Mesendoderm (in vitro differentiated cells): ENCODE measurements around the gene AQP10.
A peak's percentile ranks its signal among the peaks of the same experiment; 100 is the strongest.

Experiments
- DNase-seq: peaks from one replicate; pipeline ENCODE4 v3.0.0; 2013
- H2AK5ac ChIP-seq: 2 replicates; pipeline ENCODE4 v1.6.1; 2013; ENCODE audit warnings: low read length, inconsistent platforms
- H2BK120ac ChIP-seq: 2 replicates; pipeline ENCODE4 v1.6.1; 2013; ENCODE audit warnings: low read depth, mild to moderate bottlenecking, low read length, moderate library complexity, mixed read lengths
- H2BK15ac ChIP-seq: replicated peaks from 2 replicates; pipeline ENCODE4 v1.6.1; 2013; ENCODE audit warnings: low read depth, mild to moderate bottlenecking, moderate library complexity
- H2BK5ac ChIP-seq: 2 replicates; pipeline ENCODE4 v1.6.1; 2013; ENCODE audit warnings: low read length, inconsistent platforms
- H3K18ac ChIP-seq: 2 replicates; pipeline ENCODE4 v1.6.1; 2013; ENCODE audit warnings: mild to moderate bottlenecking, low read length, mixed read lengths
- H3K23ac ChIP-seq: one replicate; pipeline ENCODE4 v1.6.1; 2013; ENCODE audit warnings: low read length
- H3K27ac ChIP-seq: 2 replicates; pipeline ENCODE4 v1.5.1; 2013; ENCODE audit warnings: low read depth, mild to moderate bottlenecking, inconsistent platforms, low read length, moderate library complexity
- H3K27me3 ChIP-seq: 2 replicates; pipeline ENCODE4 v1.6.1; 2013; ENCODE audit warnings: low read length, control low read depth, mild to moderate bottlenecking, inconsistent platforms; ENCODE audit not compliant: insufficient read depth, poor library complexity
- H3K36me3 ChIP-seq: 2 replicates; pipeline ENCODE4 v1.6.1; 2013; ENCODE audit warnings: low read length, inconsistent platforms; ENCODE audit not compliant: control insufficient read depth, insufficient read depth
- H3K4ac ChIP-seq: one replicate; pipeline ENCODE4 v1.6.1; 2013; ENCODE audit warnings: low read depth, mild to moderate bottlenecking, low read length, moderate library complexity
- H3K4me1 ChIP-seq: 2 replicates; pipeline ENCODE4 v1.6.1; 2013; ENCODE audit warnings: low read depth, low read length, inconsistent platforms; ENCODE audit not compliant: control insufficient read depth
- H3K4me2 ChIP-seq: 2 replicates; pipeline ENCODE4 v1.6.1; 2013; ENCODE audit warnings: low read length
- H3K4me3 ChIP-seq: 2 replicates; pipeline ENCODE4 v1.5.1; 2013; ENCODE audit warnings: mild to moderate bottlenecking, low read length
- H3K56ac ChIP-seq: one replicate; pipeline ENCODE4 v1.6.1; 2013; ENCODE audit warnings: low read length
- H3K79me1 ChIP-seq: 2 replicates; pipeline ENCODE4 v1.6.1; 2013; ENCODE audit warnings: low read length, inconsistent platforms
- H3K79me2 ChIP-seq: 2 replicates; pipeline ENCODE4 v1.6.1; 2013; ENCODE audit warnings: mild to moderate bottlenecking, low read length; ENCODE audit not compliant: control insufficient read depth, insufficient read depth
- H3K9ac ChIP-seq: 2 replicates; pipeline ENCODE4 v1.6.1; 2013; ENCODE audit warnings: low read length, inconsistent platforms
- H4K5ac ChIP-seq: one replicate; pipeline ENCODE4 v1.6.1; 2013; ENCODE audit warnings: low read length
- H4K8ac ChIP-seq: one replicate; pipeline ENCODE4 v1.6.1; 2013; ENCODE audit warnings: low read depth, mild to moderate bottlenecking, control low read depth, low read length, moderate library complexity
- WGBS: extraction: QIAGEN DNeasy Blood & Tissue Kit; methylation state at CpG from one replicate; pipeline ENCODE4 v1.1.7; 2013; ENCODE audit warnings: low lambda C conversion rate, missing lambda C conversion rate; ENCODE audit not compliant: insufficient coverage; ENCODE audit errors: extremely low coverage; 5-methylcytosine and 5-hydroxymethylcytosine counted together

The AQP10 gene

GRCh38 chr1:154288661-154289060 is 32.2 kb upstream of the AQP10 start:
- H3K36me3 ChIP-seq: no peaks in the 10 kb centered on the region
- H2BK120ac ChIP-seq: no peak overlapping the region
- H3K27ac ChIP-seq: no peak overlapping the region
- H3K4me2 ChIP-seq: no peak overlapping the region
- H3K23ac ChIP-seq: no peak overlapping the region
- no peaks in the 10 kb centered on the region for H3K79me2 ChIP-seq
- no peak overlapping the region for H4K5ac ChIP-seq
- no peaks in the 10 kb centered on the region for H3K79me1 ChIP-seq
- H3K27me3 ChIP-seq: no peaks in the 10 kb centered on the region
- WGBS: no CpG with 5 or more reads among the region's 3 CpGs
- H4K8ac ChIP-seq: no peak overlapping the region
- no peak overlapping the region for H3K9ac ChIP-seq
- H3K18ac ChIP-seq: no peak overlapping the region
- H3K4ac ChIP-seq: no peak overlapping the region
- H2BK15ac ChIP-seq: no peak overlapping the region
- H3K4me3 ChIP-seq: no peak overlapping the region
- no peak overlapping the region for H2BK5ac ChIP-seq
- no peak overlapping the region for H3K56ac ChIP-seq
- no peak for DNase-seq
- no peak overlapping the region for H2AK5ac ChIP-seq
- no peaks in the 10 kb centered on the region for H3K4me1 ChIP-seq

- Histone ChIP-seq H3K9ac (no peak overlapping the region), H3K4me2 (no peak overlapping the region), H2AK5ac (no peak overlapping the region), H3K4me1 (no peaks in the 10 kb centered on the region), H3K56ac (no peak overlapping the region), H3K4ac (no peak overlapping the region), H3K79me1 (no peaks in the 10 kb centered on the region), H4K5ac (no peak overlapping the region), H2BK15ac (no peak overlapping the region), H3K27me3 (no peaks in the 10 kb centered on the region), H3K18ac (no peak overlapping the region), H2BK120ac (peak overlapping the region; percentile 28), H4K8ac (no peak overlapping the region), H3K4me3 (no peak overlapping the region), H3K36me3 (no peaks in the 10 kb centered on the region), H3K27ac (no peak overlapping the region), H2BK5ac (no peak overlapping the region), H3K23ac (no peak overlapping the region), H3K79me2 (no peaks in the 10 kb centered on the region)
- WGBS: no CpG with 5 or more reads among the region's 1 CpG
- DNase-seq: no peak
Measured at GRCh38 chr1:154290921-154291320, 30.0 kb upstream of the AQP10 start.

GRCh38 chr1:154295408-154296235 is 25.3 kb upstream of the AQP10 start:
- no peak for DNase-seq
- no peaks in the 10 kb centered on the region for H3K79me2 ChIP-seq

GRCh38 chr1:154301582-154301981 is 19.3 kb upstream of the AQP10 start:
- H2BK5ac ChIP-seq: no peak overlapping the region
- no CpG with 5 or more reads among the region's 1 CpG for WGBS

More at GRCh38 chr1:154295408-154296235, 25.3 kb upstream of the AQP10 start:
- no peaks in the 10 kb centered on the region for H3K4me1 ChIP-seq
- no peaks in the 10 kb centered on the region for H3K27me3 ChIP-seq
- H2AK5ac ChIP-seq: no peak overlapping the region
- no peak overlapping the region for H3K4me3 ChIP-seq
- no peak overlapping the region for H3K4me2 ChIP-seq
- H3K79me1 ChIP-seq: no peaks in the 10 kb centered on the region
- H2BK120ac ChIP-seq: no peak overlapping the region
- no peak overlapping the region for H3K23ac ChIP-seq
- no CpG with 5 or more reads among the region's 8 CpGs for WGBS
- H3K4ac ChIP-seq: no peak overlapping the region
- no peak overlapping the region for H3K27ac ChIP-seq
- H3K9ac ChIP-seq: no peak overlapping the region
- H3K18ac ChIP-seq: no peak overlapping the region
- H2BK5ac ChIP-seq: no peak overlapping the region
- no peak overlapping the region for H3K56ac ChIP-seq
- H4K8ac ChIP-seq: no peak overlapping the region
- no peak overlapping the region for H4K5ac ChIP-seq
- H2BK15ac ChIP-seq: no peak overlapping the region
- H3K36me3 ChIP-seq: no peaks in the 10 kb centered on the region

GRCh38 chr1:154304664-154305337 is 16.1 kb upstream of the AQP10 start:
- H3K4me3 ChIP-seq: no peak overlapping the region

More at GRCh38 chr1:154301582-154301981, 19.3 kb upstream of the AQP10 start:
- Histone ChIP-seq H3K9ac (no peak overlapping the region), H4K5ac (no peak overlapping the region), H3K79me2 (no peaks in the 10 kb centered on the region), H3K23ac (no peak overlapping the region), H3K79me1 (no peaks in the 10 kb centered on the region), H3K4me1 (no peaks in the 10 kb centered on the region), H2BK15ac (no peak overlapping the region), H3K56ac (no peak overlapping the region), H2AK5ac (no peak overlapping the region), H3K4me3 (no peak overlapping the region), H3K18ac (no peak overlapping the region), H4K8ac (no peak overlapping the region), H3K4me2 (no peak overlapping the region), H3K36me3 (no peaks in the 10 kb centered on the region), H3K27ac (no peak overlapping the region), H3K4ac (no peak overlapping the region), H2BK120ac (no peak overlapping the region), H3K27me3 (no peaks in the 10 kb centered on the region)
- DNase-seq: no peak

More at GRCh38 chr1:154304664-154305337, 16.1 kb upstream of the AQP10 start:
- H3K36me3 ChIP-seq: no peaks in the 10 kb centered on the region
- H3K27me3 ChIP-seq: no peaks in the 10 kb centered on the region
- no peak overlapping the region for H3K27ac ChIP-seq
- H3K9ac ChIP-seq: no peak overlapping the region
- no peak overlapping the region for H3K4ac ChIP-seq
- H4K5ac ChIP-seq: no peak overlapping the region
- H3K18ac ChIP-seq: no peak overlapping the region
- DNase-seq: no peak
- no peak overlapping the region for H2AK5ac ChIP-seq
- H3K4me2 ChIP-seq: no peak overlapping the region
- no peak overlapping the region for H2BK15ac ChIP-seq
- no peak overlapping the region for H3K56ac ChIP-seq
- no peak overlapping the region for H2BK5ac ChIP-seq
- WGBS: no CpG with 5 or more reads among the region's 9 CpGs
- no peaks in the 10 kb centered on the region for H3K79me2 ChIP-seq
- H3K23ac ChIP-seq: no peak overlapping the region
- H4K8ac ChIP-seq: no peak overlapping the region
- H3K4me1 ChIP-seq: no peaks in the 10 kb centered on the region
- H2BK120ac ChIP-seq: no peak overlapping the region
- H3K79me1 ChIP-seq: no peaks in the 10 kb centered on the region
